ENCODE data around the gene CST3. TPM values are rescaled to one million over a fixed set of nuclear protein-coding genes. Genes with fewer than 3 reads are reported as not detected.

CST3 gene
- total RNA-seq, 1 experiment from 2014 or later: 82.7 TPM

DNA sequence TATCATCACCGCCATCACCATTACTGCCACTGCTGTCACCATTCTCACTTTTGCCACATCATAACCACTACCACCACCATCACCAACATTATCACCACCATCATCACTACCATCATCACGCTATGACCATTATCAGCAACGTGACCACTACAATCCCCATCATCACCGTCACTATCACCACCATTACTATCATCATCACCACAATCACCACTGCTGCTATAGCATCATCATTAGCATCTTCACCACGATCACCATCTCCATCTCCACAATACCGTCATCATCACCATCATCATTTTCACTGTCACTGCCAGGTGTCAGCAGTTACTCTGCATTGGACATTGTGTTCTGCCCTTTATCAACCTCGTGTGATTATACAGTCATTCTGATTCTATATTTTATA, 32.1 kb upstream of the CST3 start:
- Histone ChIP-seq H3K27ac (ENCODE audit: low read depth, low read length, poor library complexity, severe bottlenecking) (no peak overlapping the region), H3K9me3 (ENCODE audit: low read depth, low read length, poor library complexity, severe bottlenecking) (no peaks in the 10 kb centered on the region), H3K4me3 (ENCODE audit: low read depth, low read length, poor library complexity, severe bottlenecking) (no peak overlapping the region), H3K27me3 (replicated peaks; ENCODE audit: insufficient read depth, low read depth, low read length, poor library complexity) (no peaks in the 10 kb centered on the region), H3K4me1 (ENCODE audit: insufficient read depth, low read length, poor library complexity, severe bottlenecking) (no peaks in the 10 kb centered on the region), H3K36me3 (ENCODE audit: insufficient read depth, low read length, poor library complexity, severe bottlenecking) (no peaks in the 10 kb centered on the region)
- ChIA-PET POLR2A (ENCODE audit: low non-redundant PET) (no interaction called here), CTCF (no interaction called here)
- TF ChIP-seq, protein P1, sequence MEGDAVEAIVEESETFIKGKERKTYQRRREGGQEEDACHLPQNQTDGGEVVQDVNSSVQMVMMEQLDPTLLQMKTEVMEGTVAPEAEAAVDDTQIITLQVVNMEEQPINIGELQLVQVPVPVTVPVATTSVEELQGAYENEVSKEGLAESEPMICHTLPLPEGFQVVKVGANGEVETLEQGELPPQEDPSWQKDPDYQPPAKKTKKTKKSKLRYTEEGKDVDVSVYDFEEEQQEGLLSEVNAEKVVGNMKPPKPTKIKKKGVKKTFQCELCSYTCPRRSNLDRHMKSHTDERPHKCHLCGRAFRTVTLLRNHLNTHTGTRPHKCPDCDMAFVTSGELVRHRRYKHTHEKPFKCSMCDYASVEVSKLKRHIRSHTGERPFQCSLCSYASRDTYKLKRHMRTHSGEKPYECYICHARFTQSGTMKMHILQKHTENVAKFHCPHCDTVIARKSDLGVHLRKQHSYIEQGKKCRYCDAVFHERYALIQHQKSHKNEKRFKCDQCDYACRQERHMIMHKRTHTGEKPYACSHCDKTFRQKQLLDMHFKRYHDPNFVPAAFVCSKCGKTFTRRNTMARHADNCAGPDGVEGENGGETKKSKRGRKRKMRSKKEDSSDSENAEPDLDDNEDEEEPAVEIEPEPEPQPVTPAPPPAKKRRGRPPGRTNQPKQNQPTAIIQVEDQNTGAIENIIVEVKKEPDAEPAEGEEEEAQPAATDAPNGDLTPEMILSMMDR (conservative IDR thresholded peaks at IDR 0.05; ENCODE audit: low read depth, low read length): no peak
- no peak for TF ChIP-seq EZH2 (IDR thresholded peaks at IDR 0.05; ENCODE audit: borderline replicate concordance, low read depth, low read length, poor library complexity, severe bottlenecking)
- intact Hi-C loops (cut with micrococcal nuclease; ENCODE audit: unreplicated experiment): loop anchor here (2.0 to 10.0 kb wide), 2 partner anchors 219 to 315 kb away; partner anchors contain the start of gene GGTLC1
- no TSS peak for BruUV-seq (replicated peaks)
- DNase-seq (ENCODE audit: low spot score): no peak

DNA sequence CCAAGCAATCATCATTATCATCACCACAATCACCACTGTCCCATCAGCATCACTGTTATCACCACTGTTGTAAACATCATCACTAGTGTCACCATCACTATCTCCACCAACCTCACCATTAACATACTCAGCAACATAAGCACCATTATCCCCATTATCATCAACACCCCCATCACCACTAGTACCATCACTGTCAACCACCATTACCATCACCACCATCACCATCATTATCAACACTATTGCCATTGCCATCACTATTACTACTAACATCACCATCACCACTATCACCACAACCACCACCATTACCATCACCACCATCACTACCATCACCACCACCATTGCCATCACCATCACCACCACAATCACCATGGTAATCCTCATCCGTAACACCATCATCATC, 31.6 kb upstream of the CST3 start:
- no peak overlapping the region for H3K4me3 ChIP-seq (ENCODE audit: low read depth, low read length, poor library complexity, severe bottlenecking)
- ChIA-PET POLR2A (ENCODE audit: low non-redundant PET) (no interaction called here), CTCF (no interaction called here)
- TF ChIP-seq, protein P1 (conservative IDR thresholded peaks at IDR 0.05; ENCODE audit: low read depth, low read length): no peak
- no peak for TF ChIP-seq EZH2 (IDR thresholded peaks at IDR 0.05; ENCODE audit: borderline replicate concordance, low read depth, low read length, poor library complexity, severe bottlenecking)
- H3K9me3 ChIP-seq (ENCODE audit: low read depth, low read length, poor library complexity, severe bottlenecking): no peaks in the 10 kb centered on the region
- H3K27me3 ChIP-seq (replicated peaks; ENCODE audit: insufficient read depth, low read depth, low read length, poor library complexity): no peaks in the 10 kb centered on the region
- no peak for DNase-seq (ENCODE audit: low spot score)
- no peak overlapping the region for H3K27ac ChIP-seq (ENCODE audit: low read depth, low read length, poor library complexity, severe bottlenecking)
- no peaks in the 10 kb centered on the region for H3K36me3 ChIP-seq (ENCODE audit: insufficient read depth, low read length, poor library complexity, severe bottlenecking)
- no TSS peak for BruUV-seq (replicated peaks)
- intact Hi-C loops (cut with micrococcal nuclease; ENCODE audit: unreplicated experiment): loop anchor here (2.0 to 10.0 kb wide), 2 partner anchors 219 to 315 kb away; partner anchors contain the start of gene GGTLC1
- H3K4me1 ChIP-seq (ENCODE audit: insufficient read depth, low read length, poor library complexity, severe bottlenecking): no peaks in the 10 kb centered on the region

DNA sequence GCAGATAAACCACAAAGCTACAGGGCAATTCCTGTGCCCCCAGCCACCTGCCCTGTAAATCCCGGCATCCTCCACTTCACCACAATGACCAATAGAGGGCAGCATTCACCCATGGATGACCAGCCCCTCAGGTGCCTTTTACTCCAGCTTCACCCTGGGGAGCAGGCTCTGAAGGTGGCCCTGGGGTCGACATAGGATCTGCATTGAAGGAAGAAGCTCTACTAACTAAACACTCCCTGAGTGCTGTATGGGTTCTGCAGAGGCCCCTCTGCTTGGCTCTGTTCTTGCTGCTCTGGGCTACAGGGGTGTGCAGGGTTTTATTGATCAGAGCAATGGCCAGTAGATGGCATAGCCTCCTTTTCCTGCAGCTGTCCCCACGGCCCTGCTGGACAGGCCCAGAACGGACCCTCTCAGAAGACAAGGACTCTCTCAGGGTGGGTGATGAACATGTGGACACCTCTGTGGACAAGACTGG, 30.8 kb upstream of the CST3 start:
- ChIA-PET POLR2A (ENCODE audit: low non-redundant PET) (no interaction called here), CTCF (interaction anchor here (0.6 kb wide), 1 partner anchor 191 kb away, joined by 8 read pairs; no protein-coding TSS in a partner anchor)
- intact Hi-C loops (cut with micrococcal nuclease; ENCODE audit: unreplicated experiment): loop anchor here (2.0 to 10.0 kb wide), 2 partner anchors 220 to 316 kb away; partner anchors contain the start of gene GGTLC1
- H3K4me3 ChIP-seq (ENCODE audit: low read depth, low read length, poor library complexity, severe bottlenecking): no peak overlapping the region
- H3K27ac ChIP-seq (ENCODE audit: low read depth, low read length, poor library complexity, severe bottlenecking): no peak overlapping the region
- no peaks in the 10 kb centered on the region for H3K36me3 ChIP-seq (ENCODE audit: insufficient read depth, low read length, poor library complexity, severe bottlenecking)
- BruUV-seq (replicated peaks): no TSS peak
- TF ChIP-seq, protein P1 (conservative IDR thresholded peaks at IDR 0.05; ENCODE audit: low read depth, low read length): peak; percentile 84
- TF ChIP-seq EZH2 (IDR thresholded peaks at IDR 0.05; ENCODE audit: borderline replicate concordance, low read depth, low read length, poor library complexity, severe bottlenecking): no peak
- no peaks in the 10 kb centered on the region for H3K27me3 ChIP-seq (replicated peaks; ENCODE audit: insufficient read depth, low read depth, low read length, poor library complexity)
- peak; percentile 66 for DNase-seq (ENCODE audit: low spot score)
- H3K4me1 ChIP-seq (ENCODE audit: insufficient read depth, low read length, poor library complexity, severe bottlenecking): no peaks in the 10 kb centered on the region
- no peaks in the 10 kb centered on the region for H3K9me3 ChIP-seq (ENCODE audit: low read depth, low read length, poor library complexity, severe bottlenecking)
